Skeletal muscle satellite cell (primary cell): ENCODE results near the gene GDF9.

Experiments used
- H3K27me3 ChIP-seq: 2 replicates; pipeline ENCODE4 v1.7.0; 2013; ENCODE audit warnings: low read length; ENCODE audit not compliant: control insufficient read depth, insufficient read depth
- H3K36me3 ChIP-seq: 2 replicates; pipeline ENCODE4 v1.7.0; 2013; ENCODE audit warnings: mild to moderate bottlenecking, control low read depth, low read length; ENCODE audit not compliant: insufficient read depth
- H3K4me1 ChIP-seq: 2 replicates; pipeline ENCODE4 v1.7.0; 2013; ENCODE audit warnings: low read length; ENCODE audit not compliant: control insufficient read depth, insufficient read depth
- H3K4me2 ChIP-seq: 2 replicates; pipeline ENCODE4 v1.7.0; 2013; ENCODE audit warnings: mild to moderate bottlenecking, low read length
- H3K4me3 ChIP-seq: 2 replicates; pipeline ENCODE4 v1.7.0; 2013; ENCODE audit warnings: low read length
- H3K9ac ChIP-seq: 2 replicates; pipeline ENCODE4 v1.7.0; 2013; ENCODE audit warnings: mild to moderate bottlenecking, low read depth, low read length, moderate library complexity
- H3K9me3 ChIP-seq: replicated peaks from 2 replicates; pipeline ENCODE4 v1.7.0; 2013; ENCODE audit warnings: mild to moderate bottlenecking, control low read depth, low read length

Gene GDF9

DNA sequence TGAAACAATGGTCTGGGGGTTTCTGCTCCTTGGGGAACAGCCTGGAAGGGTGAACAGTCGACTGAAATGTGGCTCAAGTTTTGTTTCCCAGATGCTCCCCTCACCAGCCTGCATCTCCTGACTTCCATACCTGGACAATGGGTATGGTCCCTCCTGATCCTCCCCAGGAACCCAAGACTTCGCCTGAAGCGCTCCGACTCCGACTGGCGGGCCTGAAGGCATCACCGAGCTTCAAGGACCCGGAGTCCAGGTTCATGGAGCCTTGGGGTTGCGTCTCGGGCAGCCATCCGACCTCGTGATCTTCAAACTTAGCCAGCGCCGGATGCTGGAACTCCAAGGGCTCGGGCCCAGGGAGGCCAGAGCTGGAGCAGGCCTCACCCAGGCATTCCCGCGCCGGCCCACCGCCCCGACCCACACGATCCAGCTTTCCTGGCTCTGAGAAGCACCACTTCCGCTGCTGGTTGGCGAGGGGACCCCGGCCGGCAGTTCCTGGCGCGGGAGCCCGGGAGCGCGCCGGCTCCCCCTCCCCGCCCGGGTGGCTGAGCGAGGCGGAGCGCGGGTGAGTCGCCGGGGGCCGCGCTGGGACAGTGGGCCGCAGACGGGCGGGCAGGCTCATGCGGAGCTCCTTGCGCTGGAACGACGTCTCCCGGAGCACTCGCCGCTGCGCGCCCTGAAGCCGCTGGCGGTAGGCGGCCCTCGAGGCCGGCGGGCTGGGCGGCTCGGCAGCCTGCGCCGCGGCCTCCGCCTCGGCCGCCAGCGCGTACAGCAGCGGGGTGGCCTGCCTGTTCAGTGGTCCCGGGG is 41.0 kb downstream of the GDF9 start:
- Histone ChIP-seq H3K4me2 (no peak overlapping the region), H3K9me3 (no peaks in the 10 kb centered on the region), H3K9ac (no peak overlapping the region), H3K4me1 (peaks cover 8% of the 10 kb centered on the region), H3K4me3 (no peak overlapping the region), H3K36me3 (peaks cover 11% of the 10 kb centered on the region), H3K27me3 (no peaks in the 10 kb centered on the region)

DNA sequence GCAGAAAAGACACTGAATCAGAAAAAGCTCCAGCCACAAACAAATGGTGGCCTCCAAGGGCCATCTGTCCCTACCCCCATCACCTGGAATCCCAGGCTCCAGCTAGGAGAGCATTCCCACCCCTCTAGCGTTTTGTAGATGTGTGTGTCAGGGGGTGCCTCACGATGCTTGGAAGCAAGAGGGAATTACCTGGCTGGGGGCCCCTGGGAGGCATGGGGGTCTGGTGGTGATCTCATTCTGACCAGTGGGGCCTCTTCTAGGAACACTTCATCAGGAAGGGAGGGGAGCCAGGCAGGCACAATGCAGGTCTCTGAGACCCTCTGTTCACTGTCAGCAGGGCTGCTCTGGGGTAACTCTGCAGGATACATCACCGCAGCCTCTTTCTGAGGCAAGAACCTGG is 41.8 kb downstream of the GDF9 start:
- Histone ChIP-seq H3K4me2 (no peak overlapping the region), H3K27me3 (no peaks in the 10 kb centered on the region), H3K9me3 (no peaks in the 10 kb centered on the region), H3K9ac (no peak overlapping the region), H3K4me1 (peaks cover 4% of the 10 kb centered on the region), H3K36me3 (peaks cover 11% of the 10 kb centered on the region), H3K4me3 (no peak overlapping the region)

DNA sequence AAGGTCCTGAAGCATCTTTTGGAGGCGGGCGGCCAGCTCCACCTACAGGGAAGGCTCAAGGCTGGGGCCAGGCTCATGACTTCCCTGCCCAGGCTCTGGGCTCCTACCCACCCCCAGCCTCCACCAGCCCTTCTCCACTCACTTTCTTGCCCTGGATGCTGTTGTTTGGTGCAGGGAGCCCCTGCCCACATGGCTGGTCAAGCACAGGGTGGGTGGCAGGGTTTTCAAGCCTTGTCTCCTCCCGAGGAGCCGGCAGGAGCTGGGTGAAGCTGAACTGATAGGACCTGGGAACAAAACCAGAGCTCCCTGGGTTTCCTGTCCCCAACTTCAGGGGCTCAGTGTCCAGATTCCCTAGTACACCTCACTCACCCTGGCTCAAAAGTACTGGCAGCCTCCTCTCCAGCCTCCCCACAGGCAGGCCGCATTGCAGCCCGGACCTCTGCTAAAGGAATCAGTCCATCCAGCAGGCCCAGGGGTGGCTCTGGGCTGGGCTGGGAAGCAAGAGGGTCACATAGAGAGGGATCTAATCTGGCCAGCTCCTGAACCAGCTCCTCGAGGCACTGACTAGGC is 42.7 kb downstream of the GDF9 start:
- Histone ChIP-seq H3K36me3 (peaks cover 11% of the 10 kb centered on the region), H3K27me3 (no peaks in the 10 kb centered on the region), H3K4me2 (no peak overlapping the region), H3K4me3 (no peak overlapping the region), H3K9ac (no peak overlapping the region), H3K9me3 (no peaks in the 10 kb centered on the region), H3K4me1 (no peaks in the 10 kb centered on the region)

DNA sequence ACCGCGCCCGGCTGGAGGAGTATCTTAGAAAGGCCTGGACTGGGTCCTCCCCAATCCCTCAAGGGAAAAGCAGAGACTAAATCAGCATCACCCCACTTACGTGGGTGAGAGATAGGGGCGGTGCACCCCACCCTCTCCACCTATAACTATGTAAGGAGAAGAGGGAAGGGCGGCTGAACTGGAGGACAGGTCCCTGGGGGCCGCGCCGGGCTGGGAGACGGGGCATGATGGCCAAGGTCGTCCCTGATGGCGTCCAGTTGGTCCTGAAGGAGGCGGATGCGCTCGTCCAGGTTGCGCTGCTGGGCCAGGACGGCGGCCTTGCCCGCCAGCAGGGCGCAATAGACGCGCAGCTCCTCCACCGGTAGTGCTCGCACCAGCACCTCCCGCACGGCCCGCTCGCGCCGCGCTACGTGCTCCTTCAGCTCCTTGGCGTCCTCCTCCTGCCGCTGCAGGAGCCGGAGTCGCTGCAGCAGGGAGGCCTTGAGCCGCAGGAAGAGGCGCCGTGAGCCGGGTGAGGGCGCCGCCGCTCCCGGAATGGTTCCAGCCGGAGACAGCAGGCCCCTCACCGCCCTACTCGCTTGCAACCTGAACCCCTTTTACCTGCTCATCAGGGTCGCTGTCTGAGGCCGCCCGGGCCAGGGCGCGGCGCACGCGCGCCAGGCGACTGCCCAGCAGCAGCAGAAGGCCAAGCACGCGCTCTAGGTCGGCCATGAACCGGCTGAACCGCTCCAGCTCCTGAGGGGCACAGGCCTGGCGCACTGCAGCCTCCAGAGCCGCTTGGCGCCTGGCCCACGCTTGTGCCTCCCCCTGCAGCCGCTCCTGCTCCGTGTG is 43.4 kb downstream of the GDF9 start:
- Histone ChIP-seq H3K9ac (no peak overlapping the region), H3K36me3 (peaks cover 11% of the 10 kb centered on the region), H3K4me1 (no peaks in the 10 kb centered on the region), H3K9me3 (no peaks in the 10 kb centered on the region), H3K4me3 (no peak overlapping the region), H3K4me2 (no peak overlapping the region), H3K27me3 (no peaks in the 10 kb centered on the region)

DNA sequence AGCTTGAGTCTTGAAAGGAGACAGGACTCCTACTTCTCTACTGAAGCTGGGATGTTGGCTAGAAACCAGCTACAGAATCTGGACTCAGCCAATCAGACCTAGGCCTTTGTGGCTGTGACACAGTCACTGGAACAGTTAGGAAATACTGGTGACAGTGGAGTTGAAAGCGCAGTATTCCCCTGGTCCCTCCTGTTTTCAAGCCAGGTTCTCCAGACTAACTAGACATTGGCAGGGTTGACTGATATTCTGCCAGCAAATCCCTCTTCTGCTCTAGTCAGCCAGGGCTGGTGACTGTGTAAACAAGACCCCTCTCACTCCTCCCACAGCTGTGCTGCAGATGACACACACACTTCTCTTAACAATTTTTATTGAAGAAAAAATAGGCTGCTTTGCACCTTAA is 44.5 kb downstream of the GDF9 start:
- H3K9ac ChIP-seq: no peak overlapping the region
- H3K4me3 ChIP-seq: no peak overlapping the region
- no peak overlapping the region for H3K4me2 ChIP-seq
- H3K9me3 ChIP-seq: no peaks in the 10 kb centered on the region
- H3K27me3 ChIP-seq: no peaks in the 10 kb centered on the region
- H3K4me1 ChIP-seq: no peaks in the 10 kb centered on the region
- peaks cover 11% of the 10 kb centered on the region for H3K36me3 ChIP-seq

DNA sequence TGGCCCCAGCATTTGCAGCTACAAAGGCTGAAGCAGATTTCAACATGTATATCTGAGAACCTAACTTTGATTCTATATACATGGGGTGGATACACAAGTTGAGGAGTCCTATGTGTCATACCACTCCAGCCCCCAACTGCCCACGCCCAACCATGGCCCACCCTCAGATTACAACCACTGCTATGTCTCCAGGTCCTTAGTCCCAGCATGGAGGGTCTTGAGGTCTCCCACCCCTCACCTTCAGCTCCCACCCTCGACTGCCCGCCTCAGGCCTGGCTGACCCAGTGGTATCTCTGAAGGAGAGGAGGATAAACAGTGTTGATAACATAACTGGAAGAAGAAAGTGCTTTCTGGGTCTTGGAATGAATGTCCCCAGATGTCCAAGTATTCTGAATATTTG is 44.9 kb downstream of the GDF9 start:
- H3K4me2 ChIP-seq: no peak overlapping the region
- no peaks in the 10 kb centered on the region for H3K4me1 ChIP-seq
- H3K4me3 ChIP-seq: no peak overlapping the region
- H3K27me3 ChIP-seq: no peaks in the 10 kb centered on the region
- no peaks in the 10 kb centered on the region for H3K9me3 ChIP-seq
- peaks cover 11% of the 10 kb centered on the region for H3K36me3 ChIP-seq
- no peak overlapping the region for H3K9ac ChIP-seq

DNA sequence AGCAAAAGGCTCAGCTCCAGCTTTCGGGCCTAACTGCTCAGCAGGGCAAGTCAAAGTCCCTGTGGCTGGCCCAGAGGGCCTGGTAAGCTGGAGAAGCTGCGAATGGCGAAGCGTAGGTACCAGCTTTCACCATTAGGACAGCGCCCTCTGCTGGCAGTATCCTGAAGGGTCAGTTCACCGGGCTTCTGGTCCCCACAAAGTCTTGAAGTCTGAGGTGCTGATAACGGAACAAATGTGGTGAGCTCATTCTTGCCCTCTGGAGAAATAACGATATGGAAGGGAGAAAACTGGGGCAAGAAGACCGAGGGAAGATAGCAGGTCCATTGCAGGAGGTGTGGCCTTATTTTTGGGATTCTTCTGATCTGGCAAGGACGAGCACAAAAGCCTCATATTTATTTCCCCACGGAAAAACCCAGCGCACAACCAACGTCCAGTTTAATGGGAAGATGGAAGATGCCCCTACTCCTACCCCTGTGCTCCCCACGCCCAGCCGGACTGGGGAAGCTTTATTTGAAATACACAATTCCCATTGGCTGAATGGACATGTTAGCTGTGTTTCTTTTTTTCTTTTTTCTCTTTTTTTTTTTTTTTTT is 46.0 kb downstream of the GDF9 start:
- Histone ChIP-seq H3K36me3 (peaks cover 10% of the 10 kb centered on the region), H3K9me3 (no peaks in the 10 kb centered on the region), H3K27me3 (no peaks in the 10 kb centered on the region), H3K4me2 (peak overlapping the region; percentile 35), H3K9ac (no peak overlapping the region), H3K4me3 (no peak overlapping the region), H3K4me1 (peaks cover 2% of the 10 kb centered on the region)

DNA sequence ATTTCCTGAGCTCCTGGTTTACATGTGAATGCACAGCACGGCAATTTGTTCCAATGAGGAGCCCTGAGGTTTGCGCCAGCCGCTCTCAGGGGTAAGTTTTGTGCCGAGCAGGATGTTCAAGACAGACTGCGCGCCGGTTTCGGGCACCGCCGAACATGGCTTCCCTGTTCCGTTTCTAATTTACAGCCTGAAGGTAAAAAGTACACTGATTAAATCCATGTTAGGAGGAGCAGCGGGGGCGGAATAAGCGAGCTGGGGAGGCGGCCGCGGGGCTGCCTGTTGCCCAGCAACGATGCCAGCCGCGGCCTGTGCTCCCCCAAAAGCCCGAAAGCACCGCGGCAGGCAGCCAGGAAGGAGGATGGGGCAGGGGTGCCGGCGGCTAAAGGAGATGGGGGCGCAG is 46.8 kb downstream of the GDF9 start:
- H3K4me3 ChIP-seq: no peak overlapping the region
- no peaks in the 10 kb centered on the region for H3K9me3 ChIP-seq
- H3K4me2 ChIP-seq: no peak overlapping the region
- H3K4me1 ChIP-seq: peaks cover 6% of the 10 kb centered on the region
- H3K27me3 ChIP-seq: no peaks in the 10 kb centered on the region
- no peak overlapping the region for H3K9ac ChIP-seq
- peaks cover 4% of the 10 kb centered on the region for H3K36me3 ChIP-seq

DNA sequence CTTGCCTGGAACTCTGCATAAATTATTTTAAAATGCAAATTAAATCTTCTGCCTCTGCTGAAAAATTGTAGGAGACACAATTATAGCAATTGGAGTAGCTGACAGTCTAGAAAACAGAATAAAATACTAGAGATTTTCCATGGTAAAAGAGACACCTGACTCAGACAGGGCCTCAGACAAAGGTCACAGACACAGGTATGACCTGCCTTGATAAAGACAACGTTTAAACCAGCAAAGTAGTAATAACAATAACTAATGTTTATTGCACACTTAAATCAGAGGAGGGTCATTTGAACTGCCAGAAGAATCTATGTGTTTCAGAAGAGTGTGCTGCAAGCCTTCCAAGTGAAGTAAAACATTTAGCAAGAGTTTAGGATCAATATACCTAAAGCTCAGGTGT is 49.3 kb downstream of the GDF9 start:
- Histone ChIP-seq H3K9me3 (no peaks in the 10 kb centered on the region), H3K4me1 (peaks cover 12% of the 10 kb centered on the region), H3K36me3 (no peaks in the 10 kb centered on the region), H3K4me2 (no peak overlapping the region), H3K4me3 (no peak overlapping the region), H3K9ac (no peak overlapping the region), H3K27me3 (peaks cover 22% of the 10 kb centered on the region)

DNA sequence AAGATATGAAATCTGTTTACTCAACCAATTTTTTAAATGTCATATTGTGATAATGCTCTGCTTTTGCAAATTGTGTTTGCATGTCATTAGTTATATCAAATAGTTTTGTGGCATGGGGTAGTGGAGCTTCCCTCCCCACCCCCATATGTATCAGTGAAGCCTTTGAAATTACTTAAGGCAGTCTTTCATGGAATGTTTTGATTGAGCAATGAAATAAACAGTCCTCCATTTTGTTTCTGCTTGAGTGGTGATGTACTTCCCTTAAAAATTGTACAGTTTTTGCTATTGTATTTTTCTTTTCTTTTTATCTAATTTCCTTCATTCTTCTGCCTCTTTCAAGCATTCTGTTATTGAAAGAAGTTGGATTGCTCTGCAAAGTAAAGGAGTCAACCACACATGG is 49.7 kb downstream of the GDF9 start:
- H3K9me3 ChIP-seq: no peaks in the 10 kb centered on the region
- no peak overlapping the region for H3K9ac ChIP-seq
- no peak overlapping the region for H3K4me3 ChIP-seq
- peaks cover 12% of the 10 kb centered on the region for H3K4me1 ChIP-seq
- H3K36me3 ChIP-seq: no peaks in the 10 kb centered on the region
- no peak overlapping the region for H3K4me2 ChIP-seq
- H3K27me3 ChIP-seq: peaks cover 27% of the 10 kb centered on the region

DNA sequence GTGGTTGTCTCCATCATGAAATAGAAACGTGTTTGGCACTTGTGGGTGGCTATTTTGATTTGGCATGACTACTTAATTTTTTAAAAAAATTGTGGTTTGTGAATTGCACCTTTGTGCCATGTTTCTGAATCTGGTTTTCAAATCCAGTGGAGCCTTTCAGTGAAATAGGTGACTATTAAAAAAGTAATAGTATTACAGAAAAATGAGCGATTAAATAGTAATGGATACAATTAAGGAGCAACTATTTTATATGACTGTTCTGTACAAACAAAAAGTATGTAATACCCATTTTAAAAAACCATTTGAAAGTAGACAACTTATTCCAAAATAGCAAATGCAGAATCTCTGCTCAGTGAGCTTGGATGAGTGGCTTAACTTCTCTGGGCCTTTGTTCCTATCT is 50.2 kb downstream of the GDF9 start:
- Histone ChIP-seq H3K4me2 (no peak overlapping the region), H3K27me3 (peaks cover 32% of the 10 kb centered on the region), H3K4me1 (peaks cover 12% of the 10 kb centered on the region), H3K9ac (no peak overlapping the region), H3K36me3 (no peaks in the 10 kb centered on the region), H3K4me3 (no peak overlapping the region), H3K9me3 (no peaks in the 10 kb centered on the region)
